Osteoblast (primary cell): ENCODE measurements around the gene DNAJB14. TPM values are rescaled to one million over a fixed set of nuclear protein-coding genes. Genes with fewer than 3 reads are reported as not detected.

Experiments used
- DNase-seq: peaks from one replicate; pipeline ENCODE4 v3.0.0; 2011; ENCODE audit warnings: low spot score, mixed read lengths; ENCODE audit not compliant: insufficient read length; ENCODE audit errors: missing footprints
- H2AFZ ChIP-seq: 2 replicates; pipeline ENCODE4 v1.6.0; 2011; ENCODE audit warnings: mild to moderate bottlenecking, low read length
- H3K27ac ChIP-seq: 2 replicates; pipeline ENCODE4 v1.5.1; 2011; ENCODE audit warnings: mild to moderate bottlenecking, low read depth, low read length, moderate library complexity
- H3K27me3 ChIP-seq: 2 replicates; pipeline ENCODE4 v1.6.0; 2012; ENCODE audit warnings: mild to moderate bottlenecking, control low read depth, inconsistent platforms, low read length, moderate library complexity; ENCODE audit not compliant: insufficient read depth
- H3K36me3 ChIP-seq: 2 replicates; pipeline ENCODE4 v1.5.1; 2011; ENCODE audit warnings: mild to moderate bottlenecking, low read length, control low read depth, moderate library complexity; ENCODE audit not compliant: insufficient read depth
- H3K4me1 ChIP-seq: 2 replicates; pipeline ENCODE4 v1.5.1; 2011; ENCODE audit warnings: mild to moderate bottlenecking, low read length, control low read depth, moderate library complexity; ENCODE audit not compliant: insufficient read depth
- H3K4me2 ChIP-seq: 2 replicates; pipeline ENCODE4 v1.6.0; 2011; ENCODE audit warnings: mild to moderate bottlenecking, low read length; ENCODE audit not compliant: insufficient read depth
- H3K4me3 ChIP-seq: fragments of 200-600 bp; sonication (generic); 3 replicates; pipeline ENCODE4 v1.5.1; 2012; ENCODE audit warnings: mild to moderate bottlenecking, low read length, inconsistent platforms; ENCODE audit not compliant: insufficient read depth
- H3K79me2 ChIP-seq: 2 replicates; pipeline ENCODE4 v1.6.0; 2012; ENCODE audit warnings: mild to moderate bottlenecking, low read length, control low read depth, inconsistent platforms; ENCODE audit not compliant: insufficient read depth
- H3K9me3 ChIP-seq: 2 replicates; pipeline ENCODE4 v1.5.1; 2011; ENCODE audit warnings: low read depth, low read length, control low read depth
- H4K20me1 ChIP-seq: 2 replicates; pipeline ENCODE4 v1.6.0; 2012; ENCODE audit warnings: mild to moderate bottlenecking, low read length, control low read depth; ENCODE audit not compliant: insufficient read depth
- CTCF ChIP-seq: IDR thresholded peaks from 2 replicates; pipeline ENCODE4 v1.5.1; 2011; ENCODE audit warnings: mild to moderate bottlenecking, low read depth, low read length, moderate library complexity; ENCODE audit errors: extremely low read depth
- total RNA-seq: library from RNA; depleted of rRNA; stranded (reverse); fragments of >200 nt; gene quantifications from 2 replicates; pipeline ENCODE4 v1.2.3, GENCODE V29; 2012

DNAJB14 gene
- total RNA-seq, 1 donor: 41.3 TPM

GRCh38 chr4:99921174-99921573 is 25.2 kb downstream of the DNAJB14 start:
- no peaks in the 10 kb centered on the region for H4K20me1 ChIP-seq
- no peak overlapping the region for H3K27ac ChIP-seq
- no peaks in the 10 kb centered on the region for H3K9me3 ChIP-seq
- H3K79me2 ChIP-seq: peaks cover 8% of the 10 kb centered on the region
- H2AFZ ChIP-seq: no peak overlapping the region
- H3K27me3 ChIP-seq: no peaks in the 10 kb centered on the region
- no peak overlapping the region for H3K4me2 ChIP-seq
- H3K36me3 ChIP-seq: peaks cover 7% of the 10 kb centered on the region
- H3K4me3 ChIP-seq: no peak overlapping the region
- TF ChIP-seq CTCF: no peak
- DNase-seq: no peak
- no peaks in the 10 kb centered on the region for H3K4me1 ChIP-seq

DNA sequence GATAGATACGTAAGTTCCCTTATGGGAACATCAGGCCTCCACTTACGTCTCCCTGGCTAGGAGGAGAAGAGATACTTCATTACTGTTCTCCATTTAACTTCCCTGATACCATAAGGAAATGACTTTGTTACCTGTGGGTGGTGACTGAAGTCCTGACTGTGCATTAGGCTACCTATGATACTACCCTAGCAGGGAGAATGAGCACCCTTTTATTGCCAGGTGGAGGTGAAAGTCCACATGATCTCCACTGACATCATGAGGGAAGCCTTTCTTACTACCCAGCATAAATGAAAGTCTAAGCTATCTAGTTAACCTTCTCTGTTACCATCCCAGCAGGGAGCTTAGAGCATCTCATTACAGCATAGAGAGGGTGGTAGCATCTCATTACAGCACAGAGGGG is 27.8 kb downstream of the DNAJB14 start:
- Histone ChIP-seq H3K79me2 (peaks cover 4% of the 10 kb centered on the region), H3K36me3 (peaks cover 10% of the 10 kb centered on the region), H3K4me1 (no peaks in the 10 kb centered on the region), H4K20me1 (no peaks in the 10 kb centered on the region), H3K4me2 (no peak overlapping the region), H3K27ac (no peak overlapping the region), H3K27me3 (no peaks in the 10 kb centered on the region), H3K4me3 (no peak overlapping the region), H2AFZ (no peak overlapping the region), H3K9me3 (no peaks in the 10 kb centered on the region)
- TF ChIP-seq CTCF: no peak
- DNase-seq: no peak

- Histone ChIP-seq H3K4me3 (no peak overlapping the region), H3K27ac (no peak overlapping the region), H3K27me3 (no peaks in the 10 kb centered on the region), H3K4me2 (no peak overlapping the region), H3K79me2 (peaks cover 2% of the 10 kb centered on the region), H3K9me3 (no peaks in the 10 kb centered on the region), H4K20me1 (no peaks in the 10 kb centered on the region), H2AFZ (no peak overlapping the region), H3K4me1 (no peaks in the 10 kb centered on the region), H3K36me3 (peaks cover 13% of the 10 kb centered on the region)
- DNase-seq: no peak
- no peak for TF ChIP-seq CTCF
Observed at GRCh38 chr4:99917575-99917974, 28.8 kb downstream of the DNAJB14 start.

- no peaks in the 10 kb centered on the region for H3K9me3 ChIP-seq
- peaks cover 13% of the 10 kb centered on the region for H3K36me3 ChIP-seq
- no peaks in the 10 kb centered on the region for H4K20me1 ChIP-seq
- no peaks in the 10 kb centered on the region for H3K27me3 ChIP-seq
- no peak for DNase-seq
- no peaks in the 10 kb centered on the region for H3K4me1 ChIP-seq
- H3K27ac ChIP-seq: no peak overlapping the region
- peaks cover 5% of the 10 kb centered on the region for H3K79me2 ChIP-seq
- no peak overlapping the region for H3K4me2 ChIP-seq
- no peak overlapping the region for H3K4me3 ChIP-seq
- no peak overlapping the region for H2AFZ ChIP-seq
- TF ChIP-seq CTCF: no peak
Observed at GRCh38 chr4:99915449-99915848, 31.0 kb downstream of the DNAJB14 start.
